Neural cell (in vitro differentiated cells): Measurements from ENCODE around the gene TMOD3. TPM values are rescaled to one million over a fixed set of nuclear protein-coding genes. Genes with fewer than 3 reads are reported as not detected.

Experiments used
- H2AFZ ChIP-seq: fragments of 200-600, 300-800 bp; sonication (generic), shearing (Covaris generic); 2 replicates; pipeline ENCODE4 v1.6.0; 2014; ENCODE audit warnings: low read depth, mild to moderate bottlenecking, antibody characterized with exemption, low read length, moderate library complexity
- H3F3A ChIP-seq: fragments of 200-600 bp; shearing (Covaris generic); 2 replicates; pipeline ENCODE4 v1.6.1; 2016; ENCODE audit warnings: mild to moderate bottlenecking, moderate library complexity, mixed read lengths, antibody characterized with exemption, low read length; ENCODE audit not compliant: insufficient read depth, poor library complexity, severe bottlenecking
- H3K27ac ChIP-seq: fragments of 200-600, 300-800 bp; sonication (generic), shearing (Covaris generic); 2 replicates; pipeline ENCODE4 v1.5.1; 2014; ENCODE audit warnings: mild to moderate bottlenecking, low read length, moderate library complexity
- H3K27me3 ChIP-seq: fragments of 300-800, 200-600 bp; sonication (generic), shearing (Covaris generic); 2 replicates; pipeline ENCODE4 v1.6.0; 2014; ENCODE audit warnings: mild to moderate bottlenecking, low read depth, low read length, moderate library complexity; ENCODE audit not compliant: insufficient read depth
- H3K36me3 ChIP-seq: fragments of 300-800, 200-600 bp; sonication (generic), shearing (Covaris generic); 2 replicates; pipeline ENCODE4 v1.5.1; 2014; ENCODE audit warnings: mild to moderate bottlenecking, antibody characterized with exemption, low read length, moderate library complexity; ENCODE audit not compliant: insufficient read depth
- H3K4me2 ChIP-seq: fragments of 300-800, 200-600 bp; sonication (generic), shearing (Covaris generic); 2 replicates; pipeline ENCODE4 v1.6.0; 2014; ENCODE audit warnings: mild to moderate bottlenecking, low read length
- H3K4me3 ChIP-seq: fragments of 300-800, 200-600 bp; sonication (generic), shearing (Covaris generic); 2 replicates; pipeline ENCODE4 v1.5.1; 2014; ENCODE audit warnings: mild to moderate bottlenecking, low read length, moderate library complexity
- H3K79me2 ChIP-seq: fragments of 200-600 bp; shearing (Covaris generic); replicated peaks from 2 replicates; pipeline ENCODE4 v1.6.0; 2014; ENCODE audit warnings: mild to moderate bottlenecking, low read length, moderate library complexity; ENCODE audit not compliant: insufficient read depth
- H3K9ac ChIP-seq: fragments of 300-800, 200-600 bp; sonication (generic), shearing (Covaris generic); 2 replicates; pipeline ENCODE4 v1.6.1; 2016; ENCODE audit warnings: mild to moderate bottlenecking, low read length, mixed read lengths
- H3K9me2 ChIP-seq: fragments of 200-600 bp; shearing (Covaris generic); 2 replicates; pipeline ENCODE4 v1.6.1; 2016; ENCODE audit warnings: mild to moderate bottlenecking, low read length, mixed read lengths; ENCODE audit not compliant: insufficient read depth
- H3K9me3 ChIP-seq: fragments of 200-600, 300-800 bp; sonication (generic), shearing (Covaris generic); 2 replicates; pipeline ENCODE4 v1.6.1; 2016; ENCODE audit warnings: mild to moderate bottlenecking, mixed run types, low read length, moderate library complexity, mixed read lengths
- H4K20me1 ChIP-seq: fragments of 200-600 bp; shearing (Covaris generic); 2 replicates; pipeline ENCODE4 v1.6.1; 2016; ENCODE audit warnings: mild to moderate bottlenecking, mixed run types; ENCODE audit not compliant: insufficient read depth
- CTCF ChIP-seq: fragments of 450-650 bp; IDR thresholded peaks from 2 replicates; pipeline ENCODE4 v1.5.1; 2014; ENCODE audit warnings: antibody characterized with exemption, mild to moderate bottlenecking, moderate library complexity; ENCODE audit not compliant: poor library complexity, severe bottlenecking
- EP300 ChIP-seq: fragments of 450-650 bp; conservative IDR thresholded peaks from 2 replicates; pipeline ENCODE4 v1.6.1; 2014; ENCODE audit warnings: antibody characterized with exemption, mild to moderate bottlenecking, moderate library complexity; ENCODE audit not compliant: poor library complexity, severe bottlenecking
- EZH2 ChIP-seq: fragments of 200-600, 300-800 bp; shearing (Covaris generic), sonication (generic); IDR thresholded peaks from 2 replicates; pipeline ENCODE4 v1.6.1; 2014; ENCODE audit warnings: antibody characterized with exemption, low read length, borderline replicate concordance, mild to moderate bottlenecking; ENCODE audit not compliant: insufficient read depth, poor library complexity, severe bottlenecking
- MXI1 ChIP-seq: fragments of 450-650 bp; conservative IDR thresholded peaks from 2 replicates; pipeline ENCODE4 v1.6.1; 2014; ENCODE audit warnings: antibody characterized with exemption, mild to moderate bottlenecking; ENCODE audit not compliant: poor library complexity, severe bottlenecking
- POLR2AphosphoS5 ChIP-seq: IDR thresholded peaks from 2 replicates; pipeline ENCODE4 v1.6.1; 2012
- REST ChIP-seq: IDR thresholded peaks from 2 replicates; pipeline ENCODE4 v1.6.1; 2012; ENCODE audit warnings: borderline replicate concordance
- TAF1 ChIP-seq: IDR thresholded peaks from 2 replicates; pipeline ENCODE4 v1.6.1; 2012; ENCODE audit warnings: low read depth
- polyA plus RNA-seq: library from polyadenylated mRNA; depleted of rRNA; stranded (reverse); fragments of >200 nt; gene quantifications from 2 replicates; pipeline ENCODE4 v1.2.3, GENCODE V29; 2014

The TMOD3 gene
- polyA plus RNA-seq, 1 donor from 2014 or later = 12.6 TPM

- Histone ChIP-seq H3K9ac (no peak overlapping the region), H3K27ac (no peak overlapping the region), H3K79me2 (no peaks in the 10 kb centered on the region), H3K36me3 (no peaks in the 10 kb centered on the region), H3K27me3 (no peaks in the 10 kb centered on the region), H3K4me3 (no peak overlapping the region), H2AFZ (no peak overlapping the region), H4K20me1 (no peaks in the 10 kb centered on the region), H3F3A (no peaks in the 10 kb centered on the region), H3K9me2 (no peaks in the 10 kb centered on the region), H3K9me3 (no peaks in the 10 kb centered on the region), H3K4me2 (no peak overlapping the region)
- no peak for TF ChIP-seq POLR2AphosphoS5
- no peak for TF ChIP-seq REST
- no peak for TF ChIP-seq MXI1
- TF ChIP-seq EZH2 = no peak
Observed at GRCh38 chr15:51870774-51871173, 41.3 kb downstream of the TMOD3 start.

- Histone ChIP-seq H3F3A (no peaks in the 10 kb centered on the region), H3K36me3 (no peaks in the 10 kb centered on the region), H3K4me2 (no peak overlapping the region), H3K79me2 (no peaks in the 10 kb centered on the region), H2AFZ (no peak overlapping the region), H3K9ac (no peak overlapping the region), H3K4me3 (no peak overlapping the region), H4K20me1 (no peaks in the 10 kb centered on the region), H3K9me3 (no peaks in the 10 kb centered on the region), H3K27me3 (no peaks in the 10 kb centered on the region), H3K9me2 (no peaks in the 10 kb centered on the region), H3K27ac (no peak overlapping the region)
- no peak for TF ChIP-seq TAF1
- no peak for TF ChIP-seq EP300
- TF ChIP-seq REST = no peak
- no peak for TF ChIP-seq MXI1
- TF ChIP-seq CTCF = no peak
Observed at GRCh38 chr15:51874751-51875644, 45.5 kb downstream of the TMOD3 start.
